HG02623 (cell line): ENCODE measurements around the gene NCF2.

ENCODE experiments used
- ATAC-seq: cut with Tn5 transposase; IDR thresholded peaks from one replicate; pipeline ENCODE4 v1.9.1; 2021; ENCODE audit warnings: moderate library complexity; ENCODE audit not compliant: unreplicated experiment

Gene NCF2

DNA sequence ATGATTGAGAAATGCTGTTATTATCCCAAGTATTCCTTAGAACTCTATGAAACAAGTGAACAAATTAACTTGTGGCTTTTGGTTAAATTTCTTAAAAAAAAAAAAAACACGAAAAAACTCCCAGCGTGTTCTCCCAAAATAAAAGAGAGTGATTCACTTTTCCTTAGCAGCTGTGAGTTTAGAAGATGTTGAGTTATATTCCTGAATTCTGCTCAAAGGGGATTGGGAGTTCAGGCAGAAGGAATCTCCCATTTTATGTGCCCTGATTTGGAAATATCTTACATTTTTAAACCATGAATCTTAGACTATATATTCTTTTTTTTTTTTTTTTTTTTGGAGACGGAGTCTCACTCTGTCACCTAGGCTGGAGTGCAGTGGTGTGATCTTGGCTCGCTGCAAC, 83.7 kb downstream of the NCF2 start:
- no peak for ATAC-seq
